Lower leg skin (tissue), 4 donors: ENCODE results near the gene ABCG1. TPM values are rescaled to one million over a fixed set of nuclear protein-coding genes. Genes with fewer than 3 reads are reported as not detected.

ENCODE experiments used
- DNase-seq, 2 donors: peaks; one replicate each; pipeline ENCODE4 v3.0.0-alpha.2; 2019; ENCODE audit warnings: low spot score in 2 of 2
- H3K4me3 ChIP-seq: fragments of 200-600 bp; sonication (generic); 2 replicates; pipeline ENCODE4 v1.5.1; 2017; ENCODE audit warnings: mild to moderate bottlenecking, low read depth; ENCODE audit not compliant: poor library complexity, severe bottlenecking
- POLR2A ChIP-seq, 2 donors: fragments of 450-650 bp; IDR thresholded peaks; one replicate each; pipeline ENCODE4 v1.6.1; 2016 to 2017; ENCODE audit warnings: antibody characterized with exemption in 2 of 2, mild to moderate bottlenecking in 1 of 2, moderate library complexity in 1 of 2
- WGBS, 2 donors: methylation state at CpG; one replicate each; pipeline ENCODE4 v1.1.5; 2018; 5-methylcytosine and 5-hydroxymethylcytosine counted together
- intact Hi-C: fragments of 100-400 bp; cut with DNase I; formaldehyde crosslinking; loops from one replicate; pipeline ENCODE4 v1.15.0; 2023; ENCODE audit warnings: low total_unique reads
- total RNA-seq, 4 donors: library from RNA; depleted of rRNA; stranded (reverse); fragments of >200 nt; gene quantifications; one replicate each; pipeline ENCODE4 v1.1.0, GENCODE V29; 2016
- TF ChIP-seq, protein P1 (sequence below), 3 donors: fragments of 450-650 bp; IDR thresholded peaks; one replicate each; pipeline ENCODE4 v1.5.1; 2016; ENCODE audit warnings: antibody characterized with exemption in 3 of 3, mild to moderate bottlenecking in 3 of 3, moderate library complexity in 2 of 3

Gene ABCG1
- total RNA-seq, 4 donors from 2014 or later = 49.4 to 80.2 (median 52.7) TPM

DNA sequence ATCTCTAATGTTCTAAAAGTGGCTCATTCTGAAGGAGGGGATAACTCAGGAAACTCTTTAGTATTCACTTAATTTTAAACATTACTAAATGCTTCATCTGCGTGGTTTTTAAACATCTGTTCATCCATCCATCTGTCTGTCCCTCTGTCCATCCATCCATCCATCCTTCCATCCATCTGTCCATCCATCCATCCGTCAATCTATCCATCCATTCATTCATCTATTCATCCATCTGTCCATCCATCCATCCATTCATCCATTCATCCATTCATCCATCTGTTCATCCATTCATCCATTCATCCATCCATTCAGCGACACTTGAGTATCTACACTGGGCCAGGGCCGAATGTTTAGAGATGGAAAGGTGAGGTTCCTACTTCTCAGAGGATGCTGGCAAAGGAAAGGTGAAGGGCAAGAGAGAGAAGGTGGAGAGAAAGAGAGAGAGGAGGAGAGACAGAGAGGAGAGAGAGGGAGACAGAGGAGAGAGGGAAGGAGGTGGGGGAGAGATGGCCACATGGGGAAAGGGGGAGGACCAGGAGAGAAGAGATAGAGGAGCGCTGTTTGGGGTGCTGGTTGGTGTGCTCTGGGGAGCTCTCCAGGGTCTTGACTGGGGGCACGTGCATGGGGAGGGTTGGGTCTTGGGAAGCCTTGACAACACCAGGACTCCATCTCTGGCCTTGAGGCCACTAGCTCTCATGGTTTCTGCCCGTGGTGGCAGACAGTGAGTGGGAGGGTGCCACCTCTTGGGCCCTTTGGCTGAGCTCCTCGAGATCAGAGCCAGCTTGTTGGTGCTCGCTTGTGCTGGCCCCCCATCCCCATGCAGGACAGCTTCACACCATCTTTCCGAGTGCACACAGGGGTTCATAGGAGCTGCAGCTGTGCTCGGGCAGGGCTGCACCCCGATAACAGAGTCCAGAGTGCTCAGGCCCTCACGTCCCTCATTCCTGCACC, 45.6 kb downstream of the ABCG1 start:
- WGBS, 2 donors = 82 to 86% methylated on average over 12 to 13 of the region's 13 CpGs
- intact Hi-C loops = no loop called here
- no peak overlapping the region for H3K4me3 ChIP-seq

DNA sequence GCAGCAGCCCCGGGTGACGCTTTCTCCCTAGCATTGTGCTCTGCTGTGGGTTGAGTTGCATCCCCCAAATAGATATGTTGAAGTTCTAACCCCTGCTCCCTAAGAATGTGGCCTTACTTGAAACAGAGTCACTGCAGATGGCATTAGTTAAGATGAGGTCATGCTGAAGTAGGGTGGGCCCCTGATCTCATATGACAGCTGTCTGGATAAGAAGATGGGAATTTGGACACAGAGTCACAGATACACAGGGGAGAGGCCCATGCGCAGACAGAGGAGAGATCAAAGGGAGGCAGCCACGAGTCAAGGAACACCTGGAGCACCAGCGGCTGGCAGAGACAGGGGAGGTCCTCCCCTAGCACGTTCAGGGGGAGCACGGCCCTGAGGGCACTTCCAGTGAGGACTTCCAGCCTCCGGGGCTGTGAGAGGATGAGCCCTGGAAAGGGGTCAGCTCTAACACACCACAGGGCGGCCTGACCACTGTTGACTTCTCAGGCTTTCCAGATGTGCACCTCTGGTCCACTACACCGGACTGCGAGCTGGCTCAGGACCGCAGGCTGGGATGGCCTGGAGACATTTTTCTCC, 46.4 kb downstream of the ABCG1 start:
- no peak for DNase-seq
- TF ChIP-seq, protein P1, sequence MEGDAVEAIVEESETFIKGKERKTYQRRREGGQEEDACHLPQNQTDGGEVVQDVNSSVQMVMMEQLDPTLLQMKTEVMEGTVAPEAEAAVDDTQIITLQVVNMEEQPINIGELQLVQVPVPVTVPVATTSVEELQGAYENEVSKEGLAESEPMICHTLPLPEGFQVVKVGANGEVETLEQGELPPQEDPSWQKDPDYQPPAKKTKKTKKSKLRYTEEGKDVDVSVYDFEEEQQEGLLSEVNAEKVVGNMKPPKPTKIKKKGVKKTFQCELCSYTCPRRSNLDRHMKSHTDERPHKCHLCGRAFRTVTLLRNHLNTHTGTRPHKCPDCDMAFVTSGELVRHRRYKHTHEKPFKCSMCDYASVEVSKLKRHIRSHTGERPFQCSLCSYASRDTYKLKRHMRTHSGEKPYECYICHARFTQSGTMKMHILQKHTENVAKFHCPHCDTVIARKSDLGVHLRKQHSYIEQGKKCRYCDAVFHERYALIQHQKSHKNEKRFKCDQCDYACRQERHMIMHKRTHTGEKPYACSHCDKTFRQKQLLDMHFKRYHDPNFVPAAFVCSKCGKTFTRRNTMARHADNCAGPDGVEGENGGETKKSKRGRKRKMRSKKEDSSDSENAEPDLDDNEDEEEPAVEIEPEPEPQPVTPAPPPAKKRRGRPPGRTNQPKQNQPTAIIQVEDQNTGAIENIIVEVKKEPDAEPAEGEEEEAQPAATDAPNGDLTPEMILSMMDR (IDR thresholded peaks at IDR 0.05) = no peak
- no peak for TF ChIP-seq POLR2A (IDR thresholded peaks at IDR 0.05)
- H3K4me3 ChIP-seq = no peak overlapping the region
- WGBS, 2 donors = 71 to 79% methylated on average over 12 of the region's 12 CpGs
- intact Hi-C loops = no loop called here

More for the DNA sequence above, 45.6 kb downstream of the ABCG1 start:
- TF ChIP-seq POLR2A (IDR thresholded peaks at IDR 0.05) = no peak
- TF ChIP-seq, protein P1 (IDR thresholded peaks at IDR 0.05) = no peak
- no peak for DNase-seq

DNA sequence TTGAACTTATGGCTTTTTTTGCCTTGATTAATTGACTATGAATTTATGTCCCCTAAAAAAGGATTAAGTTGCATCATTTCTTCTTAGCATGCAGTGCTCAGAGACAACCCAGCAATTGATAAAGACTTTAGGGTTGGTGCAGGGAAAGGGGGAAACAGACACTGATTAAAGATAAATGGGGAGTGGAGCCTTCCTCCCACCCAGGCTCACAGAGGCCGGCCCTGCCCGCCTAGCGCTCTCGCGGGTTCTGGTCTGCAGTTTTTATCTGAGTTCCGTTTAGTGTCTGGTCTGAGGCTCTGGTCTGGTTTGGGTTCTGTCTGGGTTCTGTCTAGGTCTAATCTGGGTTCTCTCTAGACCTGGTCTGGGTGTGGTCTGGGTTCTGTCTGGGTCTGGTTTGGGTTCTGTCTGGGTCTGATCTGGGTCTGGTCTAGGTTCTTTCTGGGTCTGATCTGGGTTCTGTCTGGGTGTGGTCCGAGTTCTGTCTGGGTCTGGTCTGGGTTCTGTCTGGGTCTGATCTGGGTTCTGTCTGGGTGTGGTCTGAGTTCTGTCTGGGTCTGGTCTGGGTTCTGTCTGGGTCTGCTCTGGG, 48.1 kb downstream of the ABCG1 start:
- 80 to 81% methylated on average over 7 of the region's 7 CpGs for WGBS, 2 donors
- no peak overlapping the region for H3K4me3 ChIP-seq
- no peak for DNase-seq
- TF ChIP-seq POLR2A (IDR thresholded peaks at IDR 0.05) = no peak
- TF ChIP-seq, protein P1 (IDR thresholded peaks at IDR 0.05) = no peak
- intact Hi-C loops = no loop called here

DNA sequence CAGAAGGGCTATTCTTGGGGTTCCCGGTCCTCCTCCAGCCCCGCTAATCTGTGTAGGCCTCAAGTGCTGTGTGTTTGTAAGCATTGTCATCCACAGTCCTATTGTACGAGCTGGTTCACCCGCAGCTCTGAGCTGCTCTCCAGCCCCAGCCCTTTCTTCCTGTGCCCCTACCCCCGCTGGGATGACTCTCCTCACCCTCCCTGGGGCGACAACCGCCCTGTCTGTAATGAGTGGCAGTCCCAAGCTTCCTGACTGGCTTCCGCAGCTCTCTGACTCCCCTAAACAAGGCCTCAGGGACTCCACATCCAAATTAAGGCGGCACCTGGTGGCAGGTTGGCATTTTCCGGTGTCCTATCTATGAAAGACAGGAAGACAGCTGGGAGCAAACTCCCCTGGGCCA, 50.4 kb downstream of the ABCG1 start:
- TF ChIP-seq POLR2A (IDR thresholded peaks at IDR 0.05) = no peak
- TF ChIP-seq, protein P1 (IDR thresholded peaks at IDR 0.05) = no peak
- H3K4me3 ChIP-seq = no peak overlapping the region
- intact Hi-C loops = no loop called here
- DNase-seq = no peak
- 79 to 81% methylated on average over 10 of the region's 10 CpGs for WGBS, 2 donors

DNA sequence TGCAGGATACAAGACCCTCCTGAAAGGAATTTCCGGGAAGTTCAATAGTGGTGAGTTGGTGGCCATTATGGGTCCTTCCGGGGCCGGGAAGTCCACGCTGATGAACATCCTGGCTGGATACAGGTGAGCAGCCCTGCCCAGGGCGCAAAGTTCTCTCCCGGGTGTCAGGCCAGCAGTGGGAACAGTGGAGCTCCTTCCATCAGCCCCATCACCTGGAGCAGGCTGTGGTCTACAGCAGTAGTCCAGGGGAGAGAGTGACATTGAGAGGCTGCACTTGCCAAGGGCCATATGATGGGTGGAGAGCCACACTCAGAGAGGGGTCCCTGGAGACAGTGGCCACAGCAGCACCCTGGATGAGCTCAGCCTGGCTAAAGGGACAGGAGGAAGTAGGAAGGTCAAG, 52.1 kb downstream of the ABCG1 start:
- no peak for DNase-seq
- no peak overlapping the region for H3K4me3 ChIP-seq
- TF ChIP-seq POLR2A (IDR thresholded peaks at IDR 0.05) = no peak
- TF ChIP-seq, protein P1 (IDR thresholded peaks at IDR 0.05) = no peak
- intact Hi-C loops = no loop called here
- 95 to 96% methylated on average over 6 of the region's 6 CpGs for WGBS, 2 donors
